ENCODE measurements around the gene SCFD2.
"Not testable (repeated sequence)": the region's sequence is repeated elsewhere in the genome, so short reads cannot be mapped to it uniquely, and the experiment has no call there.

Gene SCFD2

DNA sequence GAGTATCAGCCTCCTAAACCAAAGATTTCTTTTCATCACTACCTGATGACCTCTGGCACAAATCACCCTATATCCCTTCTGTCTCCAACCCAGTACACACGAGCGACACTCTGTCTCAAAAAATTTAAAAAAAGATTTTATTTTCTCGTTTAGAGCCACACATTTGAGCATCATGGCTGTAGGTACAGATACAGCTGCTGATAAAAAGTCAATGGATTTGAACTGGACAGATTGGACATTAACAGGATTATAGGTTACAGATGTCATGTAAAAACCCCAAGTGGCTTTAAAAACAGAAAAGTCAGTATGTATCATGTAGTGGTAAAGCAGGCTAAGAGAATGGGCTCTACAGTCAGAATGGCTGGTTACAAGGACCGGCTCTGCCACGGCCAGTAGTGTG is 171.1 kb downstream of the SCFD2 start:
- no peaks in the 10 kb centered on the region for H3K9me3 ChIP-seq (ENCODE audit: control insufficient read depth in 1 of 2, low read length in 2 of 2)
- no peak overlapping the region for H3K9ac ChIP-seq (ENCODE audit: low read depth in 1 of 2, low read length in 2 of 2)
- H3K4me3 ChIP-seq (ENCODE audit: low read depth in 1 of 2, low read length in 2 of 2): no peak overlapping the region
- H3K4me1 ChIP-seq (ENCODE audit: control insufficient read depth in 1 of 2, insufficient read depth in 2 of 2, low read length in 2 of 2): no peaks in the 10 kb centered on the region
- H3K27me3 ChIP-seq (ENCODE audit: control insufficient read depth in 1 of 2, insufficient read depth in 2 of 2, low read length in 2 of 2): no peaks in the 10 kb centered on the region
- no peaks in the 10 kb centered on the region for H3K36me3 ChIP-seq (ENCODE audit: control insufficient read depth in 1 of 2, insufficient read depth in 2 of 2, low read length in 2 of 2)
- no peak overlapping the region for H3K27ac ChIP-seq (ENCODE audit: low read depth, low read length)

DNA sequence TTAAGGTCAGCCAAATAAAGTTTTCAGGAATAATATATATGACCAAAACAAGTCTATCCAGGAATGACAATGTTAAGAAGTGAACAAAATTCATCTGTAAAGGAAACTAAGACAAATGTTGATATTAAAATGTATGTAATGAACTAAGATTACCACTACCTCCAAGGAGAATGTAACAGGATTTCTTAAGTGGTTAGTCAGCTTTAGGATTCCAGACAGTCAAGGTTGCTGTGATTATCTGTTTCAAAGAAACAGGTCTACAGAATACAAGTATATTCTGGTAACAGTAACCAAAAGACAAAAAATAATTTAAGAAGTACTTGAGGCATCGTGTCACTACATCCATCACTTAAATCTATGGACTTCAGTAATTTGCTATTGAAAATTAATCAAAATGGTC is 172.8 kb downstream of the SCFD2 start:
- H3K4me1 ChIP-seq (ENCODE audit: control insufficient read depth in 1 of 2, insufficient read depth in 2 of 2, low read length in 2 of 2): peaks cover 0 to 8% of the 10 kb centered on the region in 2 donors
- H3K27me3 ChIP-seq (ENCODE audit: control insufficient read depth in 1 of 2, insufficient read depth in 2 of 2, low read length in 2 of 2): no peaks in the 10 kb centered on the region
- H3K27ac ChIP-seq (ENCODE audit: low read depth, low read length): no peak overlapping the region
- no peak overlapping the region for H3K9ac ChIP-seq (ENCODE audit: low read depth in 1 of 2, low read length in 2 of 2)
- no peaks in the 10 kb centered on the region for H3K36me3 ChIP-seq (ENCODE audit: control insufficient read depth in 1 of 2, insufficient read depth in 2 of 2, low read length in 2 of 2)
- no peaks in the 10 kb centered on the region for H3K9me3 ChIP-seq (ENCODE audit: control insufficient read depth in 1 of 2, low read length in 2 of 2)
- no peak overlapping the region for H3K4me3 ChIP-seq (ENCODE audit: low read depth in 1 of 2, low read length in 2 of 2)

DNA sequence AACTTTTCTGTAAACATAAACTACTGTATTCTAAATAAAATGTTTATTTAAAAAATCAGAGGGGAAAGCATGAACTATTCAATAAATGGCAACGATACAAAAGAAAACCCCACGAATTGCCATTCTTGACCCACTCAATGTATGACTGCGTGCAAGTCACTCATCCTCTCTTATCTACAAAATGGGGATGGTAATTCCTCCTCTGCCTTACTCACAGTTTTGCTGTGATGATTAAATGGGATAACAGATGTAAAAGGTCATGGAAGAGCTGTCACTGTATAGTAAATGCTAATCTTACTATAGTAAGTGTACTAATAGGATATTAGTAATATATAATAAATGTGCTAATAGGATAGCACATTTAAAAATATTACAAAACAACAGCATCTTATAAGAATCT is 173.4 kb downstream of the SCFD2 start:
- Histone ChIP-seq H3K9ac (ENCODE audit: low read depth in 1 of 2, low read length in 2 of 2) (no peak overlapping the region), H3K4me3 (ENCODE audit: low read depth in 1 of 2, low read length in 2 of 2) (no peak overlapping the region), H3K27ac (ENCODE audit: low read depth, low read length) (no peak overlapping the region), H3K9me3 (ENCODE audit: control insufficient read depth in 1 of 2, low read length in 2 of 2) (no peaks in the 10 kb centered on the region), H3K4me1 (ENCODE audit: control insufficient read depth in 1 of 2, insufficient read depth in 2 of 2, low read length in 2 of 2) (peaks cover 3 to 13% of the 10 kb centered on the region in 2 donors), H3K27me3 (ENCODE audit: control insufficient read depth in 1 of 2, insufficient read depth in 2 of 2, low read length in 2 of 2) (no peaks in the 10 kb centered on the region), H3K36me3 (ENCODE audit: control insufficient read depth in 1 of 2, insufficient read depth in 2 of 2, low read length in 2 of 2) (no peaks in the 10 kb centered on the region)

DNA sequence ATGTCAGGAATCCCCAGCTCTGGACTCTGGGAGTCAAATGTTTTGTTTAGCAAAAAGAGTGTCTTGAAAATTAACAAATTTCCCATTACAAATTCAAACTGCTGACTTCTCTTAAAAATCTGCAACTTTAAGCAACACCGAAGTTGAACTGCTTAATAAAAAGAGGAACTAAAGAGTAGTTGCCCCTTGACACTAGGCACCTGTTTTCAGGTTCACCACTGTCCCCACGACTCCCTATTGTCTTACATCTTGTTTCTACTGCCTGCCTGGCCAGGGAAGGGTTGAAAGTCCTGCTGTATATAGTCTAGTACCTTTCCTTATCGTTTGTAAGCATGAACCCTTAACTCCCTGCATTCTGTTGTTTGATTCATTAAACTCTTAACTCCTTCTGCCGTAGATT is 173.9 kb downstream of the SCFD2 start:
- Histone ChIP-seq H3K4me1 (ENCODE audit: control insufficient read depth in 1 of 2, insufficient read depth in 2 of 2, low read length in 2 of 2) (peaks cover 3 to 15% of the 10 kb centered on the region in 2 donors), H3K27ac (ENCODE audit: low read depth, low read length) (no peak overlapping the region), H3K27me3 (ENCODE audit: control insufficient read depth in 1 of 2, insufficient read depth in 2 of 2, low read length in 2 of 2) (no peaks in the 10 kb centered on the region), H3K4me3 (ENCODE audit: low read depth in 1 of 2, low read length in 2 of 2) (no peak overlapping the region), H3K36me3 (ENCODE audit: control insufficient read depth in 1 of 2, insufficient read depth in 2 of 2, low read length in 2 of 2) (no peaks in the 10 kb centered on the region), H3K9ac (ENCODE audit: low read depth in 1 of 2, low read length in 2 of 2) (no peak overlapping the region), H3K9me3 (ENCODE audit: control insufficient read depth in 1 of 2, low read length in 2 of 2) (no peaks in the 10 kb centered on the region)

DNA sequence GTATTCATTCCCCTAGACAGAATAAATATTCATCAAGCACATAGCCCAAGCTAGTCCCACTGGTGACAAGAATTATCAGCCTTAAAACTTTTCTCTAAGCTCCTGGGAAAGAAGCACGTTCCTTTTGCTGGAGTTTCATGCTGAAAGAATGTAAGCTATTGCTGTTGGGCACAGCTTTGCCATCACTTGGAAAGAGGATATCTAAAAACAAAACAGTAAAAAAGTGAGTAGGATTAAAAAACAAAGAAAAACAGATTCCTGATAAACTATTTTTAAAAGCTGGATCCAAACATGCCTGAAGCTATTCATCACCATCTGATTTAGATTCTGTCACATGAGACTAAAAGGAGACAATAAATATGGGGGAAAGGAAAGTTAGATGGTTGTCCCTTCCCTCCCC is 176.8 kb downstream of the SCFD2 start:
- Histone ChIP-seq H3K9me3 (ENCODE audit: control insufficient read depth in 1 of 2, low read length in 2 of 2) (no peaks in the 10 kb centered on the region), H3K9ac (ENCODE audit: low read depth in 1 of 2, low read length in 2 of 2) (no peak overlapping the region), H3K36me3 (ENCODE audit: control insufficient read depth in 1 of 2, insufficient read depth in 2 of 2, low read length in 2 of 2) (no peaks in the 10 kb centered on the region)

DNA sequence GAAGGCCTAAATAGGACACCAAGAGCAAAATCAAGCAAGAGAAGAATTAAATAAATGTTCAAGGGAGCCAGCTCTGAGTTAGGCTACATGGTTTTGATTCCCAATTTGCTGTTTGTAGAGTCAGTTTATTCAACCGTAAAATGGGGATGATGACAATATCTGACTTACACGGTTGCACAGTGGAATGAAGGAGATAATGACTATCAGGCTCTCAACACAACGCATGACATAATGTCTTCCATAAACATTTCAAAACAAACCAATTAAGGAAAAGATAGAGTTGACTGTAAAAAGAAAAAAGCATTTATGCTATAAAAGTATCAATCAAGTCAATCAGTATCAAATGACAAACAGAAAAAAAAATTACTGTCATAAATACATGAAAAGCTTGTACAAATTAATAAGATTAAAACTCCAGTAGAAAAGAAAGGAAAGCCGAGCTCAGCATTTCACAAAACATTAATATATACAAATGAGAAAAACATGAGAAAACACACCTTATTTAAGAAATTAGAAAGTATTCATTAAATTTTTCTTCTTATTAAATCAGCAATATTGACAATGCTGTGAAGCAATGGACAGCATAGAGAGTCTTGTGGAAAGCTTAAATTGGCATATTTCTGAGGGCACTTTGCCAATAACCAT is 179.0 kb downstream of the SCFD2 start:
- Histone ChIP-seq H3K36me3 (ENCODE audit: control insufficient read depth in 1 of 2, insufficient read depth in 2 of 2, low read length in 2 of 2) (no peaks in the 10 kb centered on the region), H3K4me1 (ENCODE audit: control insufficient read depth in 1 of 2, insufficient read depth in 2 of 2, low read length in 2 of 2) (peaks cover 3 to 15% of the 10 kb centered on the region in 2 donors), H3K27ac (ENCODE audit: low read depth, low read length) (no peak overlapping the region), H3K9me3 (ENCODE audit: control insufficient read depth in 1 of 2, low read length in 2 of 2) (no peaks in the 10 kb centered on the region), H3K9ac (ENCODE audit: low read depth in 1 of 2, low read length in 2 of 2) (no peak overlapping the region), H3K27me3 (ENCODE audit: control insufficient read depth in 1 of 2, insufficient read depth in 2 of 2, low read length in 2 of 2) (no peaks in the 10 kb centered on the region), H3K4me3 (ENCODE audit: low read depth in 1 of 2, low read length in 2 of 2) (no peak overlapping the region)

More for the DNA sequence above, 176.8 kb downstream of the SCFD2 start:
- Histone ChIP-seq H3K27ac (ENCODE audit: low read depth, low read length) (no peak overlapping the region), H3K4me3 (ENCODE audit: low read depth in 1 of 2, low read length in 2 of 2) (no peak overlapping the region), H3K27me3 (ENCODE audit: control insufficient read depth in 1 of 2, insufficient read depth in 2 of 2, low read length in 2 of 2) (no peaks in the 10 kb centered on the region), H3K4me1 (ENCODE audit: control insufficient read depth in 1 of 2, insufficient read depth in 2 of 2, low read length in 2 of 2) (peaks cover 3 to 15% of the 10 kb centered on the region in 2 donors)

DNA sequence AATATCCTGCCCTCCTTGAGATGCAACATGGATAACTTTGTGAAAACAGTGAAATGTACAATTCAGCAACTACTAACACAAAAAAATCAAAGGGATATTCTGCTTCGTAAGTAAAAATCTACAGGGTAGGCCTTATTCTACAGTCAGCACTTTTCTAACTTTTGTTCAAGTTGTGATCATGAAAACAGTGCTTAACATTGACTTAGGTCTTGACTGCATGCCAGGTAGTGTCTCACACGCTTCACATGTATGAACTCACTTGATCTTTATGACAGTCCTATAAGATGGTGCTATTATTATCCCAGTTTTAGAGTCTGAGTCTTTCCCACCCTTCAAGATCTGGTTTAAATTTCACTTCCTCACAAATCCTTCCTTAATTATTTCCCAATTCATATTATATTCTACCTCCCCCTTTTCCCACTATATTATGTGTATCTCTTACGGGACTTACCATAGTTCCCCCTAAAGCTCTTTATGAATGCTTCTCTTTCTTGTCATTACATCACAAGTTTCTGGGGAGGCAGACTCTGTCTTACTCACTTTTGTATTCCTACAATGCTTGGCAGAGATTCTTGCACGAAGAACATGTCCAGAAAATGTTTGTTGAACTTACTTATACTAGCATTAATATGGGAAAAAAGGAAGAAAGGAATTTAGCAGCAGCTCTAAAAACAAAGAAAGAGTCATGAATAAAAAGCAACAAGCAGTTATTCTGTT is 179.8 kb downstream of the SCFD2 start:
- Histone ChIP-seq H3K36me3 (ENCODE audit: control insufficient read depth in 1 of 2, insufficient read depth in 2 of 2, low read length in 2 of 2) (no peaks in the 10 kb centered on the region), H3K4me3 (ENCODE audit: low read depth in 1 of 2, low read length in 2 of 2) (no peak overlapping the region), H3K27me3 (ENCODE audit: control insufficient read depth in 1 of 2, insufficient read depth in 2 of 2, low read length in 2 of 2) (no peaks in the 10 kb centered on the region), H3K9ac (ENCODE audit: low read depth in 1 of 2, low read length in 2 of 2) (no peak overlapping the region), H3K9me3 (ENCODE audit: control insufficient read depth in 1 of 2, low read length in 2 of 2) (no peaks in the 10 kb centered on the region), H3K4me1 (ENCODE audit: control insufficient read depth in 1 of 2, insufficient read depth in 2 of 2, low read length in 2 of 2) (peaks cover 3 to 15% of the 10 kb centered on the region in 2 donors), H3K27ac (ENCODE audit: low read depth, low read length) (no peak overlapping the region)

DNA sequence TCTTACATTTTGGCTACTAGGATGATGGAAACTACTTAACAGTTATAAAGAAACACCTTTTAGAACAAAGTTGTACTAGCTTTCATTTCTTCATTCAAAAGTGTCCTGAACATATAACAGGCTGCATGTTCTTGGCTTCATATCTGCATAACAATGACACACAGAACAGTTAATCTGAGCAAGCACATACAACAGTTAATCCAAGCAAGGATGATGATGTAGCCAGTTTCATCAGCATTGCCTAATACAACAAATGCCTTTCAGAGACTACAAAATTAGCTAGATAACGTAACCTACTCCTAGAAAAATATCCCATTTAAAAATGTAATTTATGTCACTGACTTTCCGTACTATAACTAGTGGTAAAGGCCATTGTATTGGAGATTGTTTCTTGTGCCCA is 182.1 kb downstream of the SCFD2 start:
- peaks cover 3 to 13% of the 10 kb centered on the region in 2 donors for H3K4me1 ChIP-seq (ENCODE audit: control insufficient read depth in 1 of 2, insufficient read depth in 2 of 2, low read length in 2 of 2)
- no peaks in the 10 kb centered on the region for H3K27me3 ChIP-seq (ENCODE audit: control insufficient read depth in 1 of 2, insufficient read depth in 2 of 2, low read length in 2 of 2)
- H3K4me3 ChIP-seq (ENCODE audit: low read depth in 1 of 2, low read length in 2 of 2): no peak overlapping the region
- no peak overlapping the region for H3K9ac ChIP-seq (ENCODE audit: low read depth in 1 of 2, low read length in 2 of 2)
- H3K9me3 ChIP-seq (ENCODE audit: control insufficient read depth in 1 of 2, low read length in 2 of 2): no peaks in the 10 kb centered on the region
- H3K27ac ChIP-seq (ENCODE audit: low read depth, low read length): no peak overlapping the region
- no peaks in the 10 kb centered on the region for H3K36me3 ChIP-seq (ENCODE audit: control insufficient read depth in 1 of 2, insufficient read depth in 2 of 2, low read length in 2 of 2)

DNA sequence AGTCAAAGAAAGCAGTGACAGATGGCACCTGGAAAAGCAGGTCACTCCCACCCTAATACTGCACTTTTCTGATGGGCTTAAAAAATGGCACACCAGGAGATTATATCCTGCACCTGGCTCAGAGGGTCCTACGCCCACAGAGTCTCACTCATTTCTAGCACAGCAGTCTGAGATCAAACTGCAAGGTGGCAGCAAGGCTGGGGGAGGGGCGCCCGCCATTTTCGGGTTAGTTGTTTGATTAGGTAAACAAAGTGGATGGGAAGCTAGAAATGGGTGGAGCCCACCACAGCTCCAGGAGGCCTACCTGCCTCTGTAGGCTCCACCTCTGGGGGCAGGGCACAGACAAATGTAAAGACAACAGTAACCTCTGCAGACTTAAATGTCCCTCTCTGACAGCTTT is 188.1 kb downstream of the SCFD2 start:
- not testable (repeated sequence) for H3K4me1 ChIP-seq (ENCODE audit: control insufficient read depth in 1 of 2, insufficient read depth in 2 of 2, low read length in 2 of 2); H3K4me3 ChIP-seq (ENCODE audit: low read depth in 1 of 2, low read length in 2 of 2); H3K27me3 ChIP-seq (ENCODE audit: control insufficient read depth in 1 of 2, insufficient read depth in 2 of 2, low read length in 2 of 2); H3K27ac ChIP-seq (ENCODE audit: low read depth, low read length); H3K36me3 ChIP-seq (ENCODE audit: control insufficient read depth in 1 of 2, insufficient read depth in 2 of 2, low read length in 2 of 2); H3K9me3 ChIP-seq (ENCODE audit: control insufficient read depth in 1 of 2, low read length in 2 of 2); H3K9ac ChIP-seq (ENCODE audit: low read depth in 1 of 2, low read length in 2 of 2)

DNA sequence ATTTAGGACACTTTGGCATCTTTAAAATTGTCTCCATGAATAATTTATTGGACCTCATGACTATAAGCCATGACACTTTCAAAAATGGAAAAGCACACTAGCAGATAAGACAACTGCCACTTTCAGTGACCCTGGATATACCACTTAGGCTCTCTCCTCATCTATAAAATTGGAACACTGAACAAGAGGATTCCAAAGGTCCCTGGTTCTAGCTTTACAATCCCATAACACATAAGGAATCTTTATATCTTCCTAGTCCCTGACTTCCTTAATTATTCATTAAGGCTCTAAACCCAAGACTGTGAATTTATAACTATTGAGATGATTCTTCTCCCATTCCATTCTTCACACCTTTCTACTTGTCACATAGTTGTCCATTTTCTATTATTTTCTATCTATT is 190.2 kb downstream of the SCFD2 start:
- H3K27ac ChIP-seq (ENCODE audit: low read depth, low read length): no peak overlapping the region
- H3K27me3 ChIP-seq (ENCODE audit: control insufficient read depth in 1 of 2, insufficient read depth in 2 of 2, low read length in 2 of 2): no peaks in the 10 kb centered on the region
- H3K36me3 ChIP-seq (ENCODE audit: control insufficient read depth in 1 of 2, insufficient read depth in 2 of 2, low read length in 2 of 2): no peaks in the 10 kb centered on the region

More for the DNA sequence above, 190.2 kb downstream of the SCFD2 start:
- Histone ChIP-seq H3K9me3 (ENCODE audit: control insufficient read depth in 1 of 2, low read length in 2 of 2) (no peaks in the 10 kb centered on the region), H3K4me3 (ENCODE audit: low read depth in 1 of 2, low read length in 2 of 2) (no peak overlapping the region), H3K4me1 (ENCODE audit: control insufficient read depth in 1 of 2, insufficient read depth in 2 of 2, low read length in 2 of 2) (no peaks in the 10 kb centered on the region), H3K9ac (ENCODE audit: low read depth in 1 of 2, low read length in 2 of 2) (no peak overlapping the region)

Measured in duodenal mucosa (tissue), 2 donors.